ENCODE measurements around the gene BMPR1A.
A peak's percentile ranks its signal among the peaks of the same experiment; 100 is the strongest.
"Not testable (repeated sequence)": the region's sequence is repeated elsewhere in the genome, so short reads cannot be mapped to it uniquely, and the experiment has no call there.

The BMPR1A gene

DNA sequence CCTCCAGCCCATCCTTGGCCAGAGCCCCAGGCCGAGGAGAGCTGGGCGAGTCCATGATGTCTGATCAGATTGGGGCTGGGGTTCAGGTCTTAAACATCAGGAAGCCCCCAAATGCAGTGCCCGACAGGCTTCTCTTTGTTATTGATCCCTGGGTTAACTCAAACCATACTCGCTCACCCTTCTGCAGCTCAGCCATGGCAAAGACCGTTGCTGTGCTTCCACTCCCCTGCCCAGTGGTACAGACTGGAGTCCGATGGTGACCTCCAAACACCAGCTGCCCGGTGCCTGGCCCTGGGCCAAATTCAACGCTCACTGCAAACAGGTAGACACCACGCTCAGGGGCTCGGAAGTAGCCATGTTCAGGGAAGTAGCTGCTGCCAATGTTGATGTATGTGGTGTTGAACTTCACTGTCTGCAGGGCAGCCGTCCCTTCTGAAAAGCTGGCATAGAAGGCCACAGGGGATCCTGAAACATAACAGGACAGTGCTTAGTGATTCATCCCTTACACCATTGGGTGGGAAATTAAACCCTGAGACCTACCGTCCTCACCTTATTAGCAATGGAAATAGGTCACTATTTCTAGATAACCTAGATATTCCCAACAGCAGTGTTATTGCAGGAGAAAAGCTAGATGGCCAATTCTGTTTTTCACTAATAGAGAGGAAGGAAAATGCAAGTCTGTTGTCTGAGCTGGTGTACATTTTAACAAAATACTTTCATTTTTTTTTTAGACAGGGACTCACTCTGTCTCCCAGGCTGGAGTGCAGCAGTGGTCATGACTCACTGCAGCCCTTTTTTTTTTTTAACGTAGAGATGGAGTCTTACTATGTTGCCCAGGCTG lies 180.5 kb downstream of the BMPR1A start:
- peak; percentile 57 for DNase-seq (ENCODE audit: low read depth)
- no peak overlapping the region for H3K4me3 ChIP-seq (ENCODE audit: low read length)
- TF ChIP-seq, protein P1, sequence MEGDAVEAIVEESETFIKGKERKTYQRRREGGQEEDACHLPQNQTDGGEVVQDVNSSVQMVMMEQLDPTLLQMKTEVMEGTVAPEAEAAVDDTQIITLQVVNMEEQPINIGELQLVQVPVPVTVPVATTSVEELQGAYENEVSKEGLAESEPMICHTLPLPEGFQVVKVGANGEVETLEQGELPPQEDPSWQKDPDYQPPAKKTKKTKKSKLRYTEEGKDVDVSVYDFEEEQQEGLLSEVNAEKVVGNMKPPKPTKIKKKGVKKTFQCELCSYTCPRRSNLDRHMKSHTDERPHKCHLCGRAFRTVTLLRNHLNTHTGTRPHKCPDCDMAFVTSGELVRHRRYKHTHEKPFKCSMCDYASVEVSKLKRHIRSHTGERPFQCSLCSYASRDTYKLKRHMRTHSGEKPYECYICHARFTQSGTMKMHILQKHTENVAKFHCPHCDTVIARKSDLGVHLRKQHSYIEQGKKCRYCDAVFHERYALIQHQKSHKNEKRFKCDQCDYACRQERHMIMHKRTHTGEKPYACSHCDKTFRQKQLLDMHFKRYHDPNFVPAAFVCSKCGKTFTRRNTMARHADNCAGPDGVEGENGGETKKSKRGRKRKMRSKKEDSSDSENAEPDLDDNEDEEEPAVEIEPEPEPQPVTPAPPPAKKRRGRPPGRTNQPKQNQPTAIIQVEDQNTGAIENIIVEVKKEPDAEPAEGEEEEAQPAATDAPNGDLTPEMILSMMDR (conservative IDR thresholded peaks at IDR 0.05; ENCODE audit: low read length), result no peak

- TF ChIP-seq, protein P1 (conservative IDR thresholded peaks at IDR 0.05; ENCODE audit: low read length), result no peak
- DNase-seq (ENCODE audit: low read depth), result no peak
- H3K4me3 ChIP-seq (ENCODE audit: low read length), result no peak overlapping the region
Observed at GRCh38 chr10:86937502-86938154, 181.2 kb downstream of the BMPR1A start.

DNA sequence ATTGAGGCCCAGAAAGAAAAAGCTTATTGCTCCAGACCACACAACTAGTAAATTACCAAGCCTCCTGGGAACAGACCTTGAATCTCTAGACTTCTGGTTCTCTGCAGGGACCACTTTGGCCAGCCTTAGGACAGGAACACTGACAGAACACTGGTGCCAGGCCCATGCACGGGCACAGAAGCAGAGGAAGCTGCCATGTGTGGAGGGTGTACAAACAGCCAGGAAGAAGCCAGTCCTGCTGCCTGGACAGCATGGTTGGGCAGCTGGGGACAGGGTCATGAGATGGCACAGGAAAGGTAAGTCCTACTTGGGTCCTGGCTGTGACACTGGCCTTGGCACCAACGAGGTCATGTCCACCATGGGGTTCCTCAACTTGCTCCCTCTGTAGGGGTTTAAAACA lies 181.8 kb downstream of the BMPR1A start:
- TF ChIP-seq, protein P1 (conservative IDR thresholded peaks at IDR 0.05; ENCODE audit: low read length), result no peak
- H3K4me3 ChIP-seq (ENCODE audit: low read length), result no peak overlapping the region
- DNase-seq (ENCODE audit: low read depth), result no peak

- H3K4me3 ChIP-seq (ENCODE audit: low read length); DNase-seq (ENCODE audit: low read depth): not testable (repeated sequence)
Observed at GRCh38 chr10:86940076-86940475, 183.7 kb downstream of the BMPR1A start.

GRCh38 chr10:86940677-86941076 lies 184.3 kb downstream of the BMPR1A start:
- TF ChIP-seq, protein P1 (conservative IDR thresholded peaks at IDR 0.05; ENCODE audit: low read length), result no peak
- DNase-seq (ENCODE audit: low read depth), result no peak
- H3K4me3 ChIP-seq (ENCODE audit: low read length), result no peak overlapping the region

- no peak overlapping the region for H3K4me3 ChIP-seq (ENCODE audit: low read length)
- no peak for DNase-seq (ENCODE audit: low read depth)
- TF ChIP-seq, protein P1 (conservative IDR thresholded peaks at IDR 0.05; ENCODE audit: low read length), result no peak
Observed at GRCh38 chr10:86941426-86941825, 185.0 kb downstream of the BMPR1A start.

DNA sequence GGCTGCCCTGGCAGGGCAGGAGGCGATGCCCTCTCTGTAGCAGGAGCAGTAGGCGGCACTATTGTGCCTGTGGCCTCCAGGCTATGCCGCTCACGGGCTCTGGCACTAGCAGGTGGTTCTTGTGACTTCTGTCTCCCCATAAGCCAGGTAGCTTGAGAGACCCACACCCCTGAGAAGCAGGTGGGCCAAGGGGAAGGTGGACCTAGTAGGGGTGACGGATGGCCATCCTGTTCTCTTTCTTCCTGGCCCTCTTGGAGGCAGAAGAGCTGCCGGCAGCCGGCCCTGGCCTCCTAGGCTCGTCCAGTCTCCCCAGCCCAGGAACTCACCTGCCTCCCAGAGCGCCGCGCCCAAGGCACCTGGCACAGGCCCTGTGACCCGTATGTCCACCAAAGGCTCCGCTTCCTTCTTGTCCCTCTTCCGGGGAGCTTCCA lies 185.6 kb downstream of the BMPR1A start:
- DNase-seq (ENCODE audit: low read depth), result no peak
- TF ChIP-seq, protein P1 (conservative IDR thresholded peaks at IDR 0.05; ENCODE audit: low read length), result no peak
- H3K4me3 ChIP-seq (ENCODE audit: low read length), result no peak overlapping the region

Measured in AG10803 (cell line).